RWPE1 (cell line): Measurements from ENCODE around the gene ANKRD26.
A peak's percentile ranks its signal among the peaks of the same experiment; 100 is the strongest.
"Not testable (repeated sequence)": the region's sequence is repeated elsewhere in the genome, so short reads cannot be mapped to it uniquely, and the experiment has no call there.

ENCODE experiments used
- CTCF ChIA-PET: fragments of 350-600 bp; sonication (Branson Sonifier 250); formaldehyde crosslinking; extraction: SDS; loops from one replicate; lab custom pipeline; 2021; lab: Yijun Ruan, JAX
- POLR2A ChIA-PET: fragments of 400-600 bp; formaldehyde crosslinking; extraction: SDS; loops from one replicate; lab custom pipeline; 2020; ENCODE audit warnings: antibody characterized with exemption; ENCODE audit not compliant: low non-redundant PET; lab: Yijun Ruan, JAX
- DNase-seq: peaks from one replicate; pipeline ENCODE4 v3.0.0; 2012; ENCODE audit warnings: low spot score
- H3K27ac ChIP-seq: fragments of 450-650 bp; 2 replicates; pipeline ENCODE4 v1.5.1; 2017
- CTCF ChIP-seq: fragments of 450-650 bp; conservative IDR thresholded peaks from 2 replicates; pipeline ENCODE4 v1.5.1; 2017; ENCODE audit warnings: low read depth, mild to moderate bottlenecking

Gene ANKRD26

GRCh38 chr10:27068217-27068891, 31.9 kb downstream of the ANKRD26 start:
- no peak overlapping the region for H3K27ac ChIP-seq
- CTCF ChIA-PET = no interaction called here
- POLR2A ChIA-PET = no interaction called here
- DNase-seq = peak; percentile 2
- TF ChIP-seq CTCF = no peak

- H3K27ac ChIP-seq = no peak overlapping the region
- TF ChIP-seq CTCF = no peak
- ChIA-PET POLR2A (no interaction called here), CTCF (no interaction called here)
- no peak for DNase-seq
Measured at GRCh38 chr10:27065084-27065483, 35.2 kb downstream of the ANKRD26 start.

- DNase-seq = no peak
- ChIA-PET POLR2A (no interaction called here), CTCF (no interaction called here)
- no peak overlapping the region for H3K27ac ChIP-seq
- no peak for TF ChIP-seq CTCF
Measured at GRCh38 chr10:27052656-27053055, 47.6 kb downstream of the ANKRD26 start.

GRCh38 chr10:27045247-27045646, 55.0 kb downstream of the ANKRD26 start:
- POLR2A ChIA-PET, H3K27ac ChIP-seq, DNase-seq: not testable (repeated sequence)
- CTCF ChIA-PET = interaction anchor here (0.8 kb wide), 1 partner anchor 159 kb away, joined by 8 read pairs; no protein-coding TSS in a partner anchor

GRCh38 chr10:27041196-27041595, 59.1 kb downstream of the ANKRD26 start:
- CTCF ChIA-PET = no interaction called here
- TF ChIP-seq CTCF = no peak
- no peak overlapping the region for H3K27ac ChIP-seq
- no peak for DNase-seq
- POLR2A ChIA-PET = no interaction called here

- TF ChIP-seq CTCF = no peak
- CTCF ChIA-PET = no interaction called here
- DNase-seq = no peak
- POLR2A ChIA-PET = no interaction called here
- H3K27ac ChIP-seq = no peak overlapping the region
Measured at GRCh38 chr10:27038168-27038567, 62.1 kb downstream of the ANKRD26 start.

GRCh38 chr10:27035163-27035562, 65.1 kb downstream of the ANKRD26 start:
- ChIA-PET POLR2A (no interaction called here), CTCF (interaction anchor here (0.6 to 0.7 kb wide), 2 partner anchors 29 to 81 kb away, joined by 3 read pairs; no protein-coding TSS in a partner anchor)
- no peak overlapping the region for H3K27ac ChIP-seq
- no peak for TF ChIP-seq CTCF
- no peak for DNase-seq
